ENCODE measurements around the gene DPH3.

DPH3 gene

GRCh38 chr3:16255326-16255725 lies 9.4 kb downstream of the DPH3 start:
- DNase-seq (ENCODE audit: low read depth), result no peak

GRCh38 chr3:16254916-16255315 lies 9.8 kb downstream of the DPH3 start:
- no peak for DNase-seq (ENCODE audit: low read depth)

DNA sequence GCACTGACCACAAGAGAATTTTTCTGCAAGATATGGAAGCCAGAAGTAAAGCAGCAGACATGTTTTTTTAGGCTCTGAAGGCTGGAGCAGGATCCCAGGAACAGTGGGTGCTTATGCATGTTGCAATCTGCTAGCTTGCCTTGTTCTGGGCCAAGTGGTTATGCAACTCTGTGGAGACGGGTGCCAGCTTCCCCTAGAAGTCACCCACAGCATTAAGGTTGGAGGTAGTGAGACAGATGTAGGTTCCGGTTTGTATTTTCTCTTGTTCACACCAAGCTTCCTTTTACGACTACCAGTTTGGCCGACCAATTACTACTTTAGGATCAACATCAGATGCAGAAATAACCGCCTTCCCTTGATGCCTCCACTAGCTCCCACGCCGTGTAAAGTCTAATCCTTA lies 11.1 kb downstream of the DPH3 start:
- DNase-seq (ENCODE audit: low read depth), result no peak

DNA sequence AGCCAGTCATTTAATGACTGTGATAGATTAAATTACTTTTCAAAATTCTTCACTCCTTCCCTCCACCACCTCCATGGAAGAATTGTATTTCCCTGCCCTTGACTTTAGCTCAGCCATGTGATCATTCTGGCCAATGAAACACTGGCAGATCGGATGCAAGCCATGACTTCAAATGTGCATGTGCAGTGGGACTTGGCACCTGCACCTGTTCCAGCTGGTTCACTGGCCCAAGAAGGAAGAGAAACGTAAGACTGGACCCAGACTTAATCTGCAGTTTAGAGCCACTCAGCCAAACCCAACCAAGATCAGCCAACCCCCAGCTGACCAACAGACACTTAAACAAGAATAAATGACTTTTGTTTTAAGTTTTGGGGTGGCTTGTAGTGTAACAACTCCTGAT lies 11.8 kb downstream of the DPH3 start:
- no peak for DNase-seq (ENCODE audit: low read depth)

DNA sequence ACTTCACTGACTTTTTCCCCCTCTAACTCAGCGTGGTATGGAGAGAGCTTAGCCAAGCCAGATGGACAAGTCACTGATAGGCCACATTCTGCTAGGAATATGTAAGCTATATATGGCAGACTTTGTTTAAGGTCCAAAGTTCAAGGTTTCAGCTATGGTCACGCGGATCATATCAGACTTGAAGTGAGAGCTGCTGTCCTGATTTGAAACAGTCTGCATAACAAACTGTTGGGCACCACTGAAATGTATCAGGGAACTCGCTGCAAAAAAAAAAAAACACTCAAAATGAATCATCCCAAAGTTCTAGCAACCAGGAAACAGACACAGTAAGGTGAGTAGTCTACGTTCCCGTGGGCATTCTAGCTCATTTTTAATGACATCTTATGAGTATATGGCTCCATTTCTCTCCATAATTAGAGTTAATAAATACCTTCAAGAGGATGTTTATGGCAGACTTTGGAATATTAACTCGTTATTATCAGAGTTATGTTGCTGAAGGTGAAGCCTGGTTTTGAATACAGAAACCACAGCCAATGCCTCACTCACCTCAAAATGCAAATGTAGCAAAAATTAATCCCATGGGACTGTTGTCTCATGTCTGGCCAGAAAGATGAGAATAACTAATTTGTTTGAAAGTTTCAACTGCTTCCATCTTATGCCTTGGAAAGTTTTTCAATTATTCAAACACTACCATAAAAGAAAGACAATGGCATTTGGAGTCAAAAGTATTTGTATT lies 12.3 kb downstream of the DPH3 start:
- DNase-seq (ENCODE audit: low read depth), result no peak

GRCh38 chr3:16251316-16252085 lies 13.2 kb downstream of the DPH3 start:
- DNase-seq (ENCODE audit: low read depth), result no peak

DNA sequence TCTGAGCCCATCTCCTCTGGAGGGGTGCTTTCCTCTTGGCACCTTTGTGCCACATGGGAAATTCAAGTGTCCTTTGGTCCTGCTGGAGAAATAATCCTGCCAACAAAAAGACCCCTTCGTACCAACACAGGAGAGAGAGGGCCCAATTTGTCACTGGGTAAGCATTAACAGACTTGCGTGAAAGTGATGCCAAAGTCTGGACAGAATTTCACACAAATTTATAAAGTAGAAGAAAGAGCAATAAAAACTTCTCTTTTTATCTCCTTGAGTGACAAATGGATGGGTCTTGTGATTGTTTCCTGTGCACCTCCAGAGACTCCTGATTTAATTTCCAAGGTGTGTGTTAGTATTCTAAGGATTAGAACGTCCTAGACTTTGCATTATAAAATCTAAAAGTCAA lies 14.9 kb downstream of the DPH3 start:
- DNase-seq (ENCODE audit: low read depth), result no peak

- DNase-seq (ENCODE audit: low read depth), result no peak
Measured at GRCh38 chr3:16249336-16249735, 15.4 kb downstream of the DPH3 start.

GRCh38 chr3:16248556-16248955 lies 16.2 kb downstream of the DPH3 start:
- DNase-seq (ENCODE audit: low read depth), result no peak

GRCh38 chr3:16247282-16248061 lies 17.3 kb downstream of the DPH3 start:
- DNase-seq (ENCODE audit: low read depth), result peak; percentile 71

DNA sequence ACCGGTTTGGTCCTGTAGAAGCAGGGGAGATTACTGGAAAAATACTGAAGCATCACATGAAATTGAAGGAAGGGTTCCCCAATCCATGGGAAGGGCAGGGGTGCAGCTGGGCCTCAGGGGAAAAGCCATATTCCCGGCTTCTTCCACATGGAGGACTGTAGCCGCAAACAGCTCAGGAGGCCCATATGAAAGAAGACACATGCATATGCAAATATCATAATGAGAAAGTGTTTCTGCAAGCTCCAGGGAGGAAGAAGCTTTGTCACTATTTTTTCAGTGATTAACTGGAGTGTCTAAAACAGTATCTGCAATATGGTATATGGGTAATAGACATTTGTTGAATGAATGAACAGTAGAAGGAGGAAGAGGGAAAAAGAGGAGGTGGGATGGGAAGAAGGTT lies 19.1 kb downstream of the DPH3 start:
- DNase-seq (ENCODE audit: low read depth), result no peak

DNA sequence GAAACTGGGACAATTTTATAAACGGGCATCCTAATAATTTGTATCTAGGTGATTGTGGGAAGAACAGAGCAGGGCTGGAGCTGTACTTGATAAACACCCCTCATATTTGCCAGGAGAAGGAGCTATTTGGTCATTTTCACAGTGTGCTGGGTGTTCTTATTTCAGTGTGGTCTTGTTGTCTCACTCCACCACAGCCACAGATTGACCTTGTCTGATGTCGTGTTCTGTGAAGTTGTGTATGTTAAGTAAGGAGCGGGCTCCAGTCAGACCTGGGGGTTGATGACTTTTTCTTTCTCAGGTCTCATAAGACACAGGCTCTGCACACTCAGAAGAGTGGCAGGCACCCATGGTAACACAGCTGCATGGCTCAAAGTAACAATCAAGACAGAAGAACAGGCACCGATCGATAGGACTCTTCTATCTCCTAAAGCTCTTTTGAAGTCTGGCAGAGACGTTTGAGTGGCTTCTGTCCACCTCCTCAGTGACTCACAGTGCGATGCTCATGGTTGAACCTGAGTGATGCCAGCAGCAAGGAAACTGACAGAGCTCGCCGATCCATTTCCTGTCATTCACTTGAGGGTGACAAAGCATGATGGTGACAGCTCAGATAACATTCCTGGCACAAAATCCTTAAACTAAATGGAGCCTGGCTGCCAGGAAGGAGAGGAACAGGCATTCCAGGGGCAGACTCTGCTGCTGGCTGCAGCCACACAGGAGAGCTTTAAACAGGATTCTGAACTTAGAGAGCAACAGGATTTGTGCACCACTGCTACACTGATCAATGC lies 20.8 kb downstream of the DPH3 start:
- no peak for DNase-seq (ENCODE audit: low read depth)

GRCh38 chr3:16242177-16242576 lies 22.6 kb downstream of the DPH3 start:
- no peak for DNase-seq (ENCODE audit: low read depth)

DNA sequence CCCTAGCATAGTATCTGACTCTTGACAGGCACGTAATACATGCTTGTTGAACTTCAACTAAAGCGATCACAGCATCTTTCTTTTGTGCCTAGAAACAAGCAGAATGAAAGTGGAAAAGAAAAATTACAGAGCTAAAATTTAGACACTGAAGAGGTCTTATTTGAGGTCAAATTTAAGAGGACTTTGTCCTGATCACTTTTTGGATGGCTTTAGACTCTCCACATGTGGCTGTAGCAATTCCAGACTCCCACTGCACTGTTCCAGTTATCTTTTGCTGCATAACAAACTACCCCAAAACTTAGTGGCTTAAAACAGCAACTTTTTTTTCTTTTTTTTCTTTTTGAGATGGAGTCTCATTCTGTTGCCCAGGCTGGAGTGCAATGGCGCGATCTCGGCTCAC lies 23.5 kb downstream of the DPH3 start:
- DNase-seq (ENCODE audit: low read depth), result no peak

GRCh38 chr3:16240229-16241023 lies 24.3 kb downstream of the DPH3 start:
- DNase-seq (ENCODE audit: low read depth), result no peak

DNA sequence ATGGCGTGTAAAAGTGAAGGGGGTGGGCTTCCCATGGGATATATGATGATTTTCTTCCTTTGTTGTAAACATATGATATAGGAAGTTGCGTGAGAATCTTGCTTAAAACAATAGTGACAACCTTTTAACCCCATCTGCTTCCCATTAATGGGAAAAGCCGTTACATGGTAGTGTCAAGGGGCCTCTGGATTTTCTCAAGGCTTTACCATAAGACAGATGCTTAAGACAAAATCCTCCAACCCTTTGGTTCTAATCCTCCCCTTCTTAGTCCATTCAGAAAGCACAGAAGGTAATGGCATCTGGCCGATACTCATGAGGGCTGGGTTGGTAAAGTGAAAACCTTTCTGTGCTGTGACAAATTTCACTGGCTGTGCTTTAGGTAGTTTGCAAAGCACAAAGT lies 25.0 kb downstream of the DPH3 start:
- DNase-seq (ENCODE audit: low read depth), result no peak

DNA sequence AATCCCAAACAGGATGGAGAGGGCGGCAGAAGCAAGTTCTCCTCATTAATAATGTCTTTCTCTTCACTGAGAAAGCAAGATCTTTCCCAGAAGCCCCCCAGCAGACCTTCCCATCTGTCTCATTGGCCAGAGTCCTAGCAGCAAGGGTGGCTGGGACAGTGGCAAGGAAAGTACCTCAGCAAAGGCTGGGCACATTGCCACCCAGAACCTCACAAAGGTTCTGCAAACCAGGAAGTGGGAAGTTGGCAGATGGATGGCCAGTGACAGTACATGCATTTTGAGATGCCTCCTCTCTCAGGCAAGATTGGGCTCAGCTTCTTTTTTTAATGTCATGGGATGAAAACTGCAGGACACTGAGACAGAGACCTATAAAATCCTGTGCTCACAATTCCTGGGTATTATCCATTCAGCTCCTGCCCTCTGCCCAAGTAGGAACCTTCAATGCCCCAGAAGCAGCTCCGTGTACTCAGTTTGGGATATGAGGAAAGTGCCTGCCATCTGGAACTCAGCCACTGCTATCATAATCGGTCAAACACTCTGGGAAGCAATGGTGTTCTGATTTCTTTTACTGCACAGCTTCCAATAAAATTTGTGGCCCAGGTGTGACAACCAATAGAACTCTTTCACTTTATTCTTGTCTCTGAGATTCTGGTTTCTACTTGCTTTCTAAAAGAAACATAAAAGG lies 25.5 kb downstream of the DPH3 start:
- no peak for DNase-seq (ENCODE audit: low read depth)

GRCh38 chr3:16236856-16237393 lies 27.8 kb downstream of the DPH3 start:
- DNase-seq (ENCODE audit: low read depth), result no peak

GRCh38 chr3:16236030-16236639 lies 28.6 kb downstream of the DPH3 start:
- no peak for DNase-seq (ENCODE audit: low read depth)

DNA sequence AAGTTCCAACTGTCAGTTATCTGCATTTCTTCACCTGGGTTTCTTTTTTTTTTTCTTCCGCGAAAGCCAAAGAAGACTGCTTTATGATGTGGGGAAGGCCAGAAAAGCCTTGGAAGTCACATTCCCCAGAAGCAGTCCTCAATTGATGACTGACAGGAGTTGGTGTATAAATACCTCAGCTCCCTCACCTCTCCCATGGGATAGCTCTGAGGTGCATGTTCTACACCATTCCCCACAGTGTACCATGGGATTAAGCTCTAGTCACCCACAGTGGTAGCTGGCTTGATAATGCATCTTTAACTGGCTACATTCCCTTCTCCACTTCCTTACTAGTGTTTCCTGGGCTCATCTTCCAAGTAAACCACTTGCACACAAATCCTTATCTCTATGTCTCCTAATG lies 30.5 kb downstream of the DPH3 start:
- no peak for DNase-seq (ENCODE audit: low read depth)

All from activated gamma-delta T cell treated with anti-CD3 and anti-CD28 coated beads, Interleukin-2, amount 50 U/mL, for 16 hours (primary cell).